ENCODE data around the gene SLFN11. TPM values are rescaled to one million over a fixed set of nuclear protein-coding genes. Genes with fewer than 3 reads are reported as not detected.

Gene SLFN11
- total and polyA plus RNA-seq, 2 experiments from 2014 or later = not detected

- H3K36me3 ChIP-seq (ENCODE audit: insufficient read depth) = no peaks in the 10 kb centered on the region
- no peaks in the 10 kb centered on the region for H3K9me2 ChIP-seq (ENCODE audit: insufficient read depth)
- Mint-ChIP-seq H3K4me3 (no peak overlapping the region), H3K27ac (no peak overlapping the region), H3K27me3 (ENCODE audit: insufficient read depth, low read depth, poor library complexity) (peaks cover 30% of the 10 kb centered on the region), H3K36me3 (ENCODE audit: low read depth) (no peaks in the 10 kb centered on the region), H3K9me3 (peaks cover 3% of the 10 kb centered on the region; the same call in 1 of the 3 replicates), H3K4me1 (peaks cover 30% of the 10 kb centered on the region)
- no peak for TF ChIP-seq ZNF462 (CRISPR knock-in tag; IDR thresholded peaks at IDR 0.05)
- no peak for TF ChIP-seq CTCF (conservative IDR thresholded peaks at IDR 0.05; ENCODE audit: low read depth in 2 of 2)
- 0 out of 2 replicates have a peak, but pooled peaks cover 4% of the 10 kb centered on the region for H3F3A ChIP-seq (replicated peaks; ENCODE audit: low read depth)
- no peak overlapping the region for H3K4me3 ChIP-seq
- H3K4me1 ChIP-seq (ENCODE audit: insufficient read depth) = peaks cover 21% of the 10 kb centered on the region
- H3K27ac ChIP-seq (ENCODE audit: low read depth) = no peak overlapping the region
- no peak overlapping the region for H3K4me2 ChIP-seq
- peaks cover 70% of the 10 kb centered on the region for H3K27me3 ChIP-seq (ENCODE audit: insufficient read depth)
- no peak for DNase-seq (ENCODE audit: low spot score)
- no peaks in the 10 kb centered on the region for H4K20me1 ChIP-seq (replicated peaks; ENCODE audit: insufficient read depth)
- H2AFZ ChIP-seq = no peak overlapping the region
- no peak for ATAC-seq
- no peaks in the 10 kb centered on the region for H3K79me2 ChIP-seq (replicated peaks; ENCODE audit: insufficient read depth)
Observed at GRCh38 chr17:35350493-35350892, 22.9 kb downstream of the SLFN11 start.

All from GM23338 (cell line).